GM12891 (cell line): ENCODE results near the gene CNDP2.

Experiments
- DNase-seq: peaks from one replicate; pipeline ENCODE4 v3.0.0; 2011; ENCODE audit warnings: low spot score; ENCODE audit not compliant: insufficient read length
- FAIRE-seq: peaks from 2 replicates; lab custom pipeline; 2011; peaks lifted over from hg19 to GRCh38; lab: Jason Lieb, UNC
- PAX5 ChIP-seq: IDR thresholded peaks from 2 replicates; pipeline ENCODE4 v1.6.1; 2011; ENCODE audit warnings: low read length, moderate library complexity, mild to moderate bottlenecking; ENCODE audit not compliant: insufficient read depth, severe bottlenecking
- POLR2A ChIP-seq: IDR thresholded peaks from 2 replicates; pipeline ENCODE4 v1.6.1; 2011; ENCODE audit warnings: low read depth, low read length, control low read depth
- POLR2AphosphoS5 ChIP-seq: IDR thresholded peaks from 2 replicates; pipeline ENCODE4 v1.6.1; 2011; ENCODE audit warnings: low read depth, low read length, control low read depth
- POU2F2 ChIP-seq: IDR thresholded peaks from 2 replicates; pipeline ENCODE4 v1.6.1; 2011; ENCODE audit warnings: low read depth, mild to moderate bottlenecking, control low read depth, low read length, moderate library complexity
- SPI1 ChIP-seq: IDR thresholded peaks from 2 replicates; pipeline ENCODE4 v1.6.1; 2011; ENCODE audit warnings: low read depth, low read length, control low read depth
- TAF1 ChIP-seq: IDR thresholded peaks from 2 replicates; pipeline ENCODE4 v1.6.1; 2011; ENCODE audit warnings: low read depth, low read length, control low read depth

Gene CNDP2

DNA sequence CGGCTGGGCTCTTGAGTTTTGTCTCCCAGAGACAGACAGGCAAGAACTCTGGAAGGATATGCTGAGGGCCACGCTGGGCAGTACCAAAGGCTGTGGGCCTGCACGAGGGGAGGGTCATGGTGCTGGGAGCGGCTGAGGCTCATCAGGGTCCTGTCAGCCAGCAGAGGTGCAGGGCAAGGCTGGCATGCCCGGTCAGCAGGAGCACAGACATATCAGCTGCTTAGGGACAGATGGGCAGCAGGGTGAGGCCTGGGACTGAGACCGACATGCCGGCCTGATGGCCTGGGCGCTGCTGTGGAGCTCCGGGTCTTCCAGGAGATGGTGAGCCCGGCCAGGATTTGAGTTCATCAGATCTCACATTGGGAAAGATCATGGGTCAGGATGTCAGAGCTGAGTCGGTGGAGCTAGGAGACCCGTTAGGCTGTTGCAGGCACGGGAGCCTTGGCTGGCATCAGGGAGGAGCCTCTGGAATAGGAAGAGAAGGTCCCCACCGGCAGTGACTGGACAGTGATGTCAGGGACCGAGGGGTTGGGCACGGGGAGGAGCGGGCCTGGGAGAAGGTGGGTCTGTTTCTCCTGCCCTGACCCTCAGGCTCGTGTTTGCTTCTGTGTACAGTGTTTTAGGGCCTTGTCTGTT, 18.8 kb downstream of the CNDP2 start:
- FAIRE-seq (no peak), DNase-seq (no peak)
- TF ChIP-seq TAF1 = no peak
- TF ChIP-seq POLR2AphosphoS5 = no peak
- TF ChIP-seq POU2F2 = no peak
- TF ChIP-seq POLR2A = no peak
- TF ChIP-seq SPI1 = no peak
- TF ChIP-seq PAX5 = no peak

DNA sequence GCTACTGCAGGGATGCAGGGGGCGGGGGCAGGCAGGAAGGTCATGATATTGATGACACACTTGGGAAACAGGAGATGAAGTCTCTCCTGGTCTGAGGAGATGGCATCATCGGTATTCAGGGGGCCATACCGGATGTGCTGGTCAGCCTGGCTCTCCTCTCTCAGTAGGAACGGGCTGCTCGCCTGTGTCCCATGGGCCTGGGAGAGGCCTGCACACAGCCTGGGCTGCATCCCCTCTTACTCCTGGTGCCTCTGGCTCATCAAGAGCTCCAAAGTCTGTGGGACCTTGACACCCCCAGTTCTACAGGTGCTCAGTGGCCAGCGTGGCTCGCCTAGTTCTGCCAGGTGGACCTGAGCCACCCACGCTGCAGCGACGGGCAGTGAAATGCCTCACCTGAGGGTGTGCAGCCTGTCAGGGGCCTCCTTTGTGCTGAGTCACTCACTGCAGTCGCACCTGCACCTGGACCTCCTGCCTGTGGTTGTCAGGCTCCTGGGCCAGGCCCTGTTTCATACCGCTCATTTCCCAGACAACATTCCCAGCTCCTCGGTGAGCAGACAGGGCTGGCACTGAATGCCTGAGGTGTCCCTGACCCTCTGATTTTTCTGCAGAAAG, 19.6 kb downstream of the CNDP2 start:
- no peak for TF ChIP-seq PAX5
- no peak for FAIRE-seq
- no peak for DNase-seq

DNA sequence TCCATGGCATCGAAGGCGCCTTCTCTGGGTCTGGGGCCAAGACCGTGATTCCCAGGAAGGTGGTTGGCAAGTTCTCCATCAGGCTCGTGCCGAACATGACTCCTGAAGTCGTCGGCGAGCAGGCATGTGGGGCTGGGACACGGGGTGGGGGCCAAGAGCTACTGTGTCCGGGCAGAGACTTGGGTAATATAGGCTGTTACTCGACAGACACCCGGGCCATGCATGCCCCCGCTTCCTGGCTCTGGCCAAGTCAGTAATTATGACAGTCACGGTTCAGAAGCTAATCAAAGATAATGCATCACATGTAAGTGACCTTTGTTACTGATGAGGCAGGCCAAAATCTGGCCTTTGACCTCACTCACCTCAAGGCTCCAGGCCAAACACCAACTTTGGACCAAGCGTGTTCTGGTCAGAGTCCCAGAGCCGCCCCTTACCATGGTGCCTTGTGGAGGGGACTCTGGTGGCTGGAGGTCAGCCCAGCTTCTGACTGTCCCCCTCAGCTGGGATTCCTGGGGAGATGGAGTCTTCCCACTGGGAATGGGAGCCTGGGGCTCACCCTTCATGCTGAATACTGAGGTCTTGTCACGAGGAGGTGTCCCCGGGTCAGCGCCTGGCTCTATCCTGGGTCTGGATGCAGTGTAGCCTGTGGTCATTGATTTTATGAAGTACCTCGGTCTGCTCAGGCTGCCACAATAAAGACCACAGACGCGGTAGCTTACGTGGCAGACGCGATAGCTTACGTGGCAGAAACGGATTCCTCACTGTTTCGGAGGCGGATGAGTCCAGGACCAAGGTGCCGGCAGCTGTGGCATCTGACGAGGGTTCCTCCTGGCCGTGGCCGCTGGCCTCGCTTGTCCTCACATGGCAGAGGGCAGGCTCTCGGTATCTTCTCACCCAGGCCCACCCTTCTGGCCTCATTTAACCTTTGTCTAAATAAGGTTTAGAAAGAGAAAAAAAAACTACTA, 20.4 kb downstream of the CNDP2 start:
- FAIRE-seq (no peak), DNase-seq (no peak)
- TF ChIP-seq POLR2A (no peak), PAX5 (no peak), POLR2AphosphoS5 (no peak), SPI1 (no peak), TAF1 (no peak), POU2F2 (no peak)

DNA sequence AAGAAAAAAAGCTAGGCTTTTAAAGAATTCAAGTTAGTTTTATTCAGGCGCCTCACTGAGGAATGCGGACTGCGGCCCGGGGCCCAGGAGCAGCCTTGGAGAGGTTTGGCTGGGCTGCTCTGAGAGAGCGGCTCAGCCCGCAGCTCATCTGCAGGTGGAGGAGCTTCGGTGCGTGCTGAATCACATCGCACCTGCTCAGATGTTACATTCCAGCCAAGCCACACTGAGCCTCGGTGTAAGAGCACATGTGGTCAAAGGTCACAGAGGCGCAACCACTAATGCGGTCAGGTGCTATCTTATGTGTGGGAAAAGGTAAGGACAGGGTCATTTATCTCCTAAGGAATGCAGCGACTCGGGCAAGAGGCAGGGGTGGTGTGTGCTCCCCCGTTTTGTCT, 21.1 kb downstream of the CNDP2 start:
- FAIRE-seq = no peak
- TF ChIP-seq POLR2AphosphoS5 (no peak), PAX5 (no peak), TAF1 (no peak), POU2F2 (no peak), POLR2A (no peak), SPI1 (no peak)
- DNase-seq = no peak

- no peak for FAIRE-seq
- TF ChIP-seq PAX5 (no peak), POU2F2 (no peak), POLR2A (no peak), POLR2AphosphoS5 (no peak), TAF1 (no peak), SPI1 (no peak)
- no peak for DNase-seq
Observed at GRCh38 chr18:74518456-74519295, 22.5 kb downstream of the CNDP2 start.

DNA sequence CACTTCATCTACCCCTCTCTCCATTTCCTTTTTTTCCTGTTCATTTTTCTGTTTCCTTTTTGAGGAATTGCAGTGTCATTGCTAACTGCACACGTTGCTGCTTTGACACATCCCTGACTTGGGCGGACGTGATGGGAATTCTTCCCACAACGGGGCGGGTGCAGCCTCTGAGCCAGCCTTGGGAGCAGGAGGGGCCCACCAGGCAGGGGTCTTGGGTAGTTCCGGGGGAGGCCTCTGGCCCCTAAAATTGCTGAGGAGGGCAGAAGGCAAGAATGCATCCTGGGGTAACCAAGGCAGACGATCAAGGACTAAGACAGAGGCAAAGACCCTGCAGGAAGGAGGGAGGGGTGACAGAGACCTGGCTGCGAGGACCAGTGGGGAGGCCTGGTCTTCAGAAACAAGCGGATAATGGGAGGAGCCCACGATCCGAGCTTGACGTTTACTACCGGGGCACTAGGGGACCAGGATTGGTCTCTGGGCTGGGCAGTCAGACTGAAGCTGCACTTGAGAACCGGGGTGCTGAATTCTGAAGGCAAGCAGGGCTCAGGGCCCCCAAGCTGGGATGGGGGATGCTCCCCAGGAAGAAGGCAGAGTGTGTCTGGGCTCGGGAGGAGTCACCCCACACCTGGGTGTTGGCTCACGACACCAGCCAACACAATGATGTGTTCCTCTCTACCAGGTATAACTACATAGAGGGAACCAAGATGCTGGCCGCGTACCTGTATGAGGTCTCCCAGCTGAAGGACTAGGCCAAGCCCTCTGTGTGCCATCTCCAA, 23.3 kb downstream of the CNDP2 start:
- TF ChIP-seq TAF1 (no peak), POU2F2 (no peak), POLR2A (no peak), POLR2AphosphoS5 (no peak; the same call in 1 of the 2 replicates), SPI1 (no peak), PAX5 (no peak)
- FAIRE-seq = no peak
- DNase-seq = no peak

DNA sequence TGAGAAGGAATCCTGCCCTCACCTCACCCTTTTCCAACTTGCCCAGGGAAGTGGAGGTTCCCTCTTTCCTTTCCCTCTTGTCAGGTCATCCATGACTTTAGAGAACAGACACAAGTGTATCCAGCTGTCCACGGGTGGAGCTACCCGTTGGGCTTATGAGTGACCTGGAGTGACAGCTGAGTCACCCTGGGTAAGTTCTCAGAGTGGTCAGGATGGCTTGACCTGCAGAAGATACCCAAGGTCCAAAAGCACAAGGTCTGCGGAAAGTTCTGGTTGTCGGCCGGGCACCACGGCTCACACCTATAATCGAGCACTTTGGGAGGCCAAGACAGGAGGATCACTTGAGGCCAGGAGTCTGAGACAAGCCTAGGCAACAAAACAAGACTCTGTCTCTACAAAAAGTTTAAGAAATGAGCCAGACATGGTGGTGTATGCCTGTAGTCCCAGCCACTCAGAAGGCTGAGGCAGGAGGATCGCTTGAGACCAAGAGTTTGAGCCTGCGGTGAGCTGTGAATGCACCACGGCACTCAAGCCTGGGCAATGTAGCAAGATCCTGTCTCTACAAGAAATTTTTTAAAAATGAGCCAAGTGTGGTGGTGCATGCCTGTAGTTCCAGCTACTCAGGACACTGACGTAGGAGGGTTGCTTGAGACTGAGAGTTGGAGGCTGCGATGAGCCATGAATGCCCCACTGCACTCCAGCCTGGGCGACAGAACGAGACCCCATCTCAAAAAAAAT, 24.1 kb downstream of the CNDP2 start:
- DNase-seq (no peak), FAIRE-seq (no peak)
- no peak for TF ChIP-seq PAX5
- no peak for TF ChIP-seq POU2F2
- no peak for TF ChIP-seq TAF1
- no peak for TF ChIP-seq POLR2AphosphoS5
- TF ChIP-seq POLR2A = no peak
- TF ChIP-seq SPI1 = no peak

DNA sequence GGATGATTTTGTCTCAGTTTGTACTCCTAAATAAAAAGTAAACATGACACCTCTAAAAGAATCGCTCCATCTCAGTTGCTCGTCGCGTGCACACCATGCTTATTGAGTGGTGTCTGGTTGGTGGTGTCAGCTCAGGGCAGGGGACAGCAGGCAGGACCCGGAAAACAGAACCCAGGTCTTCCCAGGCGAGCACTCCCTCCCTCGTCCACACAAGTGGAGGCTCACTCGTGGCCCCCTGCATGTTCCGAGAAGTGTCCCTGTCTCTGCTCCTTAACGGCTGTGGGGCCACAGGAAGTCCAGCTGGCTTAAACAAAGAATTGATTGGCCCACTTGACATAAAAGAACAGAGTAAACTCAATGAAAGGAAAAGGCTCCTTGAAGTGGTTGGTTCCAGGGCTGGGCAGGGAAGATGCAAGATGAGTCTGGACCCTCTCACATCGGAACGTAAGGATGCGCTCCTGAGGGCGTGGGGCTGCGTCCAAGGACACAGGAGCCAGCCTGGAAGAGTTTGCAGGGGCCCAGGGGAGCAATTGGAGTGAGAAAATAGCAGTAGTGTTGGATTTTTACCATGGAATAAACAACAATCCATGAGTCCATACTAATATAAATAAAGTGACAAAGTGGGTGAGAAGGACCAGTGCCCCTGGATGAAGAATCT, 25.0 kb downstream of the CNDP2 start:
- TF ChIP-seq POU2F2 (no peak), PAX5 (no peak), POLR2A (no peak), TAF1 (no peak), SPI1 (no peak), POLR2AphosphoS5 (no peak)
- no peak for FAIRE-seq
- DNase-seq = no peak
